NCI-H2107 treated with DMSO at 0.1 percent for 48 hours (cell line): ENCODE measurements around the gene YJEFN3.

Source experiments
- DNase-seq: peaks from one replicate; lab custom pipeline; 2025; ENCODE audit not compliant: unreplicated experiment; lab: John Stamatoyannopoulos, UW

The YJEFN3 gene

DNA sequence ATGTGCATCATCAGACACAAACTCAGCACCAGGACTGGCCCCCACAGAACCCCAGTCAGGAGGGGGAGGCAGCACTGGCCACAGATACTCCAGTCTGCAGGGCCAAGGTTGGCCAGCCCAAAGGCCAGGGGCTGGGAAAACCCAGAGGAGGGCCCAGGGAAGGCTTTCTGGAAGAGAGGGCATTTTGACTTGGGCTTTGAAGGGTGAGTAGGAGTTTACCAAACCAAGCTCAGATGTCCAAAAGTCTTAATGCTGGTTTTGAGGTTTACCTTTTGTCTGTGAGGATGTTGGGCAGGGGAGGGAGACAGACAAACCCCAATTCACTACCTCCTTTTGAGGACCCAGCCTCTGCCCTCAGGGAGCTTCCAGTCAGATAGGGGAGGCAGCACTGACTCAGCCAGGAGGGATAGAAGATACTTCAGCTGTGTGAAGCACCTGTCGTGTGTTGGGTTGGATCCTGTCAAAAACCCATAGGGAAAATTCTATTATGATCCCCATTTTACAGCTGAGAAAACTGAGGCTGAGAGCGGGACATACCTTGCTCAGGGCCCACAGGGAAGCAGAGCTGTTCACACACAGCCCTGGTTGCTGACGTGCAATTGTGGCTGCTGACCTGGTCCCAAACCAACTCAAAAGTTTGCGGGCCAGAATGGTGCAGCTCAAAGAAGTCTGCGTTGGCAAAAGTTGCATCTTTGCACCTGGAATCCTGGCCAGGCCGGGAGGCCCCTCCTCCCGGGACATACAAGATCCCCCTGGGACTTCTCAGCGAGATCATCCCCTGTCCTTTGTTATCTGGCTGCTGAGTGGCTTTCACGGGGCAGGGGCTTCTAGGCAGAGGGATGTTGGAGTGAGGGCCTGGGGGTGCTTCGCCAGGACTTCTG is 22.5 kb downstream of the YJEFN3 start:
- no peak for DNase-seq

DNA sequence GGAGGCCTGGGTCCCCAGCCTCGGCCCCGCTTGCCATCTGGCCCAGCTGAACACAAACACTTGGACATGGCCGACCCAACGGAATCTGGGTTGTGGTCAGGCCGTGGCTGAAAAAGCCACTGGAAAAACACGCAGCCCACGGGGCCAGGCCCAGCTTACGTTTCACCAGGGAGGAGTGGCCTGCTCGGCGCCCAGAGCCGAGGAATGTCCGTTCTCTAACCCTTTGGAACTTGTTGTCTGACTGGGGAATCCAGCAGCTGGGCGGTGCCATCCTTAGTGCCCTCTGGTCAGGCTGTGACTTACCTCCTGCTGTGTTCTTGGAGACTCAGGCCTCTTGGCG is 23.1 kb downstream of the YJEFN3 start:
- no peak for DNase-seq

DNA sequence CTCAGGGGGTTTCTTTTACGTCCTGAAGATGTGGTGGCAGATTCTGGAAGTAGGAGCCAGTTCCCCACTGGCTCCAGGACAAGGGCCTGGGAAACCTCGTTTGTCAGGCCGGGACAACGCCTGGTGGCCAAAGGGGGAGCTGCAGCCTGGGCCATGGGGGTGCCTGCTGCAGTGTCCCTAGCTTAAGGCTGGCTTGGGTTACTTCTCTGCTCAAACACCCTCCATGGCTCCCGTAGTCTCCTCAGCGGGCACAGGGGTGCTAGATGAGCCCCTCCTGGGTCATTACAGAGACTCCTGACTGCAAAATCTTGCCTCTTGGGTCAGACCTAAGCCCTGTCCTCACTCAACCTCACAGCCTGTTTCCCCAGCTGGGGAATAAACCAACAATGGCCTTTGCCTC is 24.1 kb downstream of the YJEFN3 start:
- no peak for DNase-seq

DNA sequence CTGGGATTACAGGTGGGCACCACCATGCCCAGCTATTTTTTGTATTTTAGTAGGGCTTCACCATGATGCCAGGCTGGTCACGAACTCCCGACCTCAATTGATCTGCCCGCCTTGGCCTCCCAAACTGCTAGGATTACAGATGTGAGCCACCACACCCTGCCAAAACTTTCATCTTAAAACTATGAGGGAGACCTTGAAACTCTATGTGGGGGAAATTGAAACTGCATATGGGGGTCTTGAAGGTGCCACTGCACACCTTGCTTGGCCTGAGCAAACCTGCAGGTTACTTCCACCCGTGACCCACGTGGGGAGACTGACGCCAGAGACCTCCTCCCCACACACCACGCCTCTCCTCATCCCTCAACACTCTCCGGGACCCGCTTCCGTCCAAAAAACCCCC is 25.0 kb downstream of the YJEFN3 start:
- no peak for DNase-seq

DNA sequence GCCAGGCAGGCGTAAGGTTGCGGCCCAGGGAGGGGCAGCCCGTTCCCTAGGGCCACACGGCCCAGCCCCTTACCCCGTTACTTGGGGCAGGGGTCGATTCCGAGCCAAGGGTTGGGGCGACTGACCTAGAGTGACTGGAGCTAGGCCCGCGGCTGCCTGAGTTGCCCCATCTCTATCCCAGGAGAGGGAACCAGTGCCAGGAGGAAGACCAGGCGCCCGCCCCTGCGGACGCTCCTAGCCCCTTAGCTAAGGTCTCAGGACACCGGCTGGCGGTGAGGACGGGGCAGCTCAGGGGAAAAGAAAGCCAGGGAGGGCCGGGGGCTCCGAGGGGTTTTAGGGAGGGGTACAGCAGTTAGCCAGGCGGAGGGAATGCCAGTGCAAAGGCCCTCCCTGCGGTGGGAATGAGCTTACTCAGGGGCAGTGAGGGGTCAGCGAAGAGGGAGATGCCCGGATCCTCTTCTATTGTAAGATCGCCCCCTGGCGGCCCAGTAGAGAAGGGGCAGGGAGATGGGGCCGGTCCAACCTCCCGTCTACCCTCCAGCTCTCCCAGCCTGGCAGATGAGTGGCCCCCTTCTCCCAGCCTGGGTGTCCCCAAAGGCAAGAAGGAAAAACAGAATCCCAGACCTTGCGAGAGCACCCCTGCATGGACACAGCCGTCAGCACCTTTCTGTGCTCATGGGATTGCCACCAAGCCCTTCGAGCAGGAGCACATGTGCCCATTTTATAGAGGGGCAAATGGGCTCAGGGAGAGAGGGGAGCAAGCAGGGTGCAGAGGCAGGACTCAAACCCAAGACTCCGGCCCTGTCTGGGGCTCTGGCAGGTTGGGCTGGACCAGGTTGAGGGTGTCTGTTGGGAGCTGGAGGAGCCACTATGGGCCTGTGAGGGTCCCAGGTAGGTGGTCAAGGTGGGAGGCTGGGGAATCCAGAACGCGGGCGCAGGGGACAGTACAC is 25.6 kb downstream of the YJEFN3 start:
- no peak for DNase-seq

DNA sequence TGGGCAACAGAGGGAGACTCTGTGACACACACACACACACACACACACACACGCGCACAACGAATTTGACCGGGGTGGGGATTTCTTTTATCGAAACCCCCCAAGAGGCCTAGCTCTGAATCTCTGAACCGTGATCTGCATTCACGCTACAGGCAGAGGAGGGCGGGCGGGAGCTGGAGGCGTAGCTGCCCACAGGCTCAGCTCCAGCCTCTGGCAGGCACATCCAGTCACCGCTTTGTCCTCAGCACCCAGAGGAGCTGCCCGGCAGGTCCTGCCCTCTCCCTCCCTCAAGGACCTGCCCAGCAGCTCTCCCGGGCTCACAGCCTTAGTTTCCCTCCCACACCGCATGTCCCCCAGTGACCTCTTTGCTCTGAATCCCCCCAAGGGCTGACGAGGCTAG is 29.3 kb downstream of the YJEFN3 start:
- no peak for DNase-seq

DNA sequence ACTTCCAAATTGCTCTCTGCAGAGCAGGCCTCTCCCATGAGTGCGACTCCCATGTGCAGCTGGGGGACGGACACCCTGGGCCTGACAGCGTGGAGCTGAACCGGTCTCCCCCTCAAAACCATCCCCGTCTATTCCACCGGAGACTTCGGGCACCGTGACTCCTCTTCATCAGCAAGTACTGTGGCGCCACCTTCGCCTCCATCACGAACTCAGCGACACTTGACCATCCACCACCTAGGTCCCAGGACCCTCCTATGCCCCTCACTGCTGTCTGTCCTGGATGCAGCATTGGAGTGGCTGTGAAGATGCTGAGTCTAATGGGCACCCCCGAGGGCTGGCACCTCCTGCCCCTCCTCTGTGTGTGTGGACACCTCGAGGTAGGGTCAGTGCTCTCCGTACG is 29.9 kb downstream of the YJEFN3 start:
- no peak for DNase-seq

DNA sequence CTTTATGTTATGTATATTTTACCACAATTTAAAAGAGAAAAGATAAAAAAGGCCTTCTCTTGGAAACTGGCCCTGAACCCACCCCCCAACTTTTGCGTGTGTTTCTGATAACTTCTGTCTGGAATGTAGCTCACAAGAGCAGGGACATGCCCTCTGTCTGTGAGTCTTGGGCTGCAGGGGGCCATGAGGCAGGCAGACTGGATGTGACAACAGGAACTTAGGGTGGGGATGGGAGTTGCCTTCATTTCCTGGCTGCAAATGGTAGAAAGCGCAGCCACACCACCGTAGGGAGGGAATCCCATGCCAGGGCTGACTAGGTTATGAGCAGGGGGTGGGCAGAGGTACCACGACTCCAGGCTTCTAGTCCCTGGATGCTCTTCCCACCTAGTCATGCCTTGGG is 31.2 kb downstream of the YJEFN3 start:
- no peak for DNase-seq

DNA sequence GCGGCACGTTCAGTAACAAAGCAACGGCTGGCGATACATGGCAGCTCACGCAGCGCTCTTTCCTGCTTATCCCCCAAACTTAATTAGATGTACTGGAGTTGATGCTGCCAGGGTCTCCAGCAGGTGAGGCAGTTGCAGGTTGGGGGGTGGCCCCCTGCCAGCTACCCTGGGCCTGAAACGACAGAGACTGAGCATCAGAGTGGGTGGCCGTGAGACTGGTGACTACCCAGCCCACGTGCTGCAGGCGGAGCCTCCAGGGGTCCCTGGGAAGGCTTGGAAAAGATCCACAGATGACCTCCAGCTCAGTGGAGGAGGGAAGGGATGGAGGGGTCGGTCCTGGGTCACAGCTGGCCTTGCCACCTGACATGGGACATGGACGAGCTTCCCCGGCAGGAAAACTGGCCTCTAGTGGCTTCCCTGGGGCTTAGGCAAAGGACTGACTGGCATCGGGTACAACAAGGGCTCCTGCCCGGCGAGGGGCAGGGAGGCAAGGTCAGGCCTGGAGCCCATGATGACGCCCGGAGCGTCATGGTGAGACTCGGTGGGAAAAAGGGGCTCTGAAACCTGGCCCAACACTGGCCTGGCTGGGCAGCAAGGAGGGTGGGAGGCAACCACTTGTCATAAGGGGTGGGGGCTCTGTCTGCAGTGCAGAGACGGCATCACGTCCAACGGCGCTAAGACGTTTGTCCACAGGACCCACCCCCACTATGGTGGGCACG is 33.4 kb downstream of the YJEFN3 start:
- DNase-seq, result no peak

DNA sequence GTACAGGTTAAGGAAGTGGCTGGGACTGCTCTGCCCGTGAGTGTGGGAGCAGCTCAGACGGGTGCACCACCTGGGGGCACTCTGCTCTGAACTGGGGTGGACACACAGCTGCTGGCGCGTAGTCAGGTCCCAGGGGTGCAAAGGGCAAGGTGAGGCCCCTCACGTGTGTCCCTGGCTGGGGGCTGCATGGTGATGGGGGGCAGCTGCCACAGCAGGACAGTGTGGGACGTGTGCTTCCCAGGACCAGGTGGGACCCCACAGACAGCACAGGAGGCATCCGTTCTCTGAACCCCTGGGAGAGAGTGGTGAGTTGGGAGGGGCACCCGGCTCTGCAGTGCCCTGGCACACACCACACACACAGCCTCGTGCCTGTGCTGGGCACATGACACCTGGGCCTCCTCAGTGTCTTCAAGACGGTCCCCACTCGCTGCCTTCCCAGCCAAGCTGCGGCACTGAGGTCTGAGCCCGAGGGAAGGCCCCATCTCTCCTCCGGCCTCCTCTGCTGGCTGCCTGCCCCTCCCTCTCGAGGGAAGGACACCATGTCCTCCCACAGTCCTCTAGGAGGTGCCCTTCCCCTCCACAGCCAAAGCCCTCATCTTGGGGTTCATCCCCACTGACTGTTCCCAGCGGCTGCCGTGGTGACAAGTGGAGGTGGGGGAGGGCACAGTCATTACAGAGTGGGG is 34.1 kb downstream of the YJEFN3 start:
- DNase-seq, result no peak

DNA sequence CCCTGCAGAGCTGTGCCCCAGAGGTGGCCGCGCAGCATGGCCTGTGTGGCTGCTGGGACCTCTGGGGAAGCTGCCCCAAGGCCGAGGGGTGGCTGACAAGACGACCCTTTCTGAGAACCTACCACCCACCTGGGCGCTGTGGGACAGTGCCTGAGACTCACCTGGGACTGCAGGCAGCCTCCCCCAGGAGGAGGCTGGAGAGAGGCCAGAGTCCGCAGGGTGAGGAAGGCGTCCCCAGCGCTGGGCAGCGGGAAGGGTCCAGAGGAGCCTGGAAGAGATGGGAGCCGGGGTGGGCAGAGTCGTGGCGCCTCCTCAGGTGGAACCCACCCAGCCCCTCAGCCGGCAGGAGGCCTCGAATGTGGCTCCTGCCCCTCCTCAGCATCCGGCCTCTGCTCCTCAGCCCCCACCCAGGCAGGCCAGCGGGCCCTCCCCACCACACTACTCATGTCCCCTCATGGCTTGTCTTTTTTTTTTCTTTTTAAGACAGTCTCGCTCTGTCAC is 34.7 kb downstream of the YJEFN3 start:
- no peak for DNase-seq

DNA sequence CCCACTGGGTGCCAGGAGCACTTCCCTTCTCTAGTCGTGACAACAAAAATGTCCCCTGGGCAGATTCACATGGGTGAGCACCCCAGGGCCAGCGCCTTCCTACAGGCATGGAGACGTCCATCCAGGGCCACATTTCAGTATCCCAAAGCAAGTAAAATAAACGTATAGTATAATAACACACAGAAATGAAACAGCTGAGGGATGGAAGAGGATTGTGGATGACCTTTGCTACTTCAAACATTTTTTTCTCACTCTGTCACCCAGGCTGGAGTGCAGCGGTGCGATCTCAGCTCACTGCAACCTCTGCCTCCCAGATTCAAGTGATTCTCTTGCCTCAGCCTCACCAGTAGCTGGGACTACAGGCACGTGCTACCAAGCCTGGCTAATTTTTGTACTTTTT is 37.6 kb downstream of the YJEFN3 start:
- DNase-seq, result no peak

DNA sequence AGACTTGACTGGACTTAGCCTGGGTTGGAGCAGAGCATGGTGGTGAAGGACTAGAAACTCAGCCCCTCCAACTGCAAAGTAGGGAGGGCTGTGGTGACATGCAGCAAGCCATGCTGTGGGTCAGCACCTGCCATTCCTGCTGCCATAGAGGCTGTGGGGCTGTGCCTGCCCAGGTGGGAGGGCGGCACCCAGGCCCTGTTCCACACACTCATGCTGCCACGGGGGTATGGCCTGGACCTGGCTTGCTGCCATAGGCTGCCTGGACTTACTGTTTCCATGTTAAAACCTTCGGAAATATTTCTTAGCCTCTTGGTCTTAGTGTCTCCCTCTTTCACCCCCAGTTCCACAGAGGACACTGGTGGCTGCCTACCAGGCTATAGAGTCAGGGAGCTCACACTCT is 38.7 kb downstream of the YJEFN3 start:
- DNase-seq, result no peak

DNA sequence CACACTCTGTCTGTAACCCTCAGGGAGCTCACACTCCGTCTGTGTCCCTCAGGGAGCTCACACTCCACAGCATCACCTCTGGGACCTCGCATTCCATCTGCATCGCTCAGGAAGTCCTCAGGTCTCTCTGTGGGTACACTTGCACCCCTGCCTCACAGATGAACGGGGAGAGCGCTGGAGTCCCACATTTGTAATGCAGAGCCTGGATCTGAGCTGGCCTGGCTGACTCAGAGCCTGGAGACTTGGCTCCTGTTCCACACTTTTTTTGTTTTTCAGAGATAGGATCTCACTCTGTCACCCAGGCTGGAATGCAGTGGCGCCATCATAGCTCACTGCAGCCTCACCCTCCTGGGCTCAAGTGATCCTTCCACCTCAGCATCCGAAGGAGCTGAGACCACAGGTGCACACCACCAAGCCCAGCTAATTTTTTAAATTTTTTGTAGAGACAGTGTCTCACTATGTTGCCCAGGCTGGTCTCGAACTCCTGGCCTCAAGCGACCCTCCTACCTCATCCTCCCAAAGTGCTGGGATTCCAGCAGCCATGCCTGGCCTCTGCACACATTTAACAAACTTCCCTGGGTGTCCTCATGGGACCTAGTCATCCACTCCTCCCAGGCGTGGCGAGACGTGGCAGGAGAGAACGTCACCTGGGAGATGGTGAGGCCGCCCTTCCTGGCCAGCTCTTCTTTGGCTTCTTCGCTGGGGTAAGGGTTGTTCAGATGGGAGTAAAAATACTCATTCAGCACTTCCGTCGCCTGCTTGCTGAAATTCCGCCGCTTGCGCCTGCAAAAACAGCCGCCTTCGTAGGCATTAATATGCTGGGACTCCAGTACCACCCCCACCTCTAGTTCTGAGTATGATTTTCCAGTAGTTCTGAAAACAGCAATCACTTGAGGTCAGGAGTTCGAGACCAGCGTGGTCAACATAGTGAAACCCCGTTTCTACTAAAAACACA is 40.4 kb downstream of the YJEFN3 start:
- DNase-seq, result no peak

DNA sequence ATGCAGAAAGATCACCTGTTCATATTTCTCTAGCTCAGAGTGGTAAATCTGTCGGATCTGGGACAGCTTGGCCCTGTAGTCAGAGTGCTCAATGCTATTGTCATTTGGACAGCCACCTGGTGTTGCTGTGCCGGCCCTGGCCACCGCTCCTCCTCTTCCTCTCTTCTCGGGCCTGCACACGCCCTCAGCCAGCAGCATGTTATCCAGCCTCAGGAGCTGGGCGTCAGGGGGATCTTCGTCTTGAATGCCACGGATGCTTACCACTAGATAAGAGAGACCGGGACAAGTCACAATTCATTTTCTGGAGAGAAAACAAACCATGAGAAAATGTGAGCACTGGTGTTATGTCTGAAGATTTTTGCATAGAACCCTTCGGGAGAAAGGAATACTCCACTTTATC is 41.9 kb downstream of the YJEFN3 start:
- DNase-seq, result no peak

DNA sequence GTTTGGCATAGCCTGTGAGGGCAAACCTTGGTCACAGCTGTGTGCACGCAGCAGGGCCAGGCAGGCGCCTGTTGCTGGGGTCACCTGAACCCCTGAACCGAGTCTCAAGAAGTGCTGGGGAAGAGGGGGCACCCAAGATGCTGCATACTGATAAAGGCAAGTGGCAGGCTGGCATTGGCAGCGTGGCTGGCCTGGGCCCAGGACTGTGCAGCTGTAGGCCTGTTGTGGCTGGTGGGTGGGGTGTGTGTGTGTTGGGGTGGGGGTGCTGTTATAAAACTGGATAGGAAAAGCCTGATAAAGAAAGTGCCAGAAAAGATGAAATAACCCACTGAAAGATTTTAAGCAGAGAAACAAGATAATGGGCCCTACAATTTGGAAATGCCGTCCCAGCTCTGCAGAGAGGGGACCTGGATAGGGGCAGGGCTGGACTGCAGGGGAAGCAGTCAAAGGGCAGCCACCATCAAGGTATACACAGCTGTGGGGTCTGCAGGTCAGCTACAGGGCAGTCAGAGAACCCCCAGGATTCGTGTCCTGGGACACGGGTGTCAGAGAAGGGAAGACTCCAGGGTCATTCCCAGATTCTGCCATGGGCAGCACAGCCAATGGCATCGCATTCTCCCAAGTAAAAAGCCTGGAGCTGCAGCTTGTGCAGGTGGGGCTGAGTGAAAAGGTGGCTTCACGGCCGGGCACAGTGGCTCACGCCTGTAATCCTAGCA is 42.5 kb downstream of the YJEFN3 start:
- DNase-seq, result no peak

DNA sequence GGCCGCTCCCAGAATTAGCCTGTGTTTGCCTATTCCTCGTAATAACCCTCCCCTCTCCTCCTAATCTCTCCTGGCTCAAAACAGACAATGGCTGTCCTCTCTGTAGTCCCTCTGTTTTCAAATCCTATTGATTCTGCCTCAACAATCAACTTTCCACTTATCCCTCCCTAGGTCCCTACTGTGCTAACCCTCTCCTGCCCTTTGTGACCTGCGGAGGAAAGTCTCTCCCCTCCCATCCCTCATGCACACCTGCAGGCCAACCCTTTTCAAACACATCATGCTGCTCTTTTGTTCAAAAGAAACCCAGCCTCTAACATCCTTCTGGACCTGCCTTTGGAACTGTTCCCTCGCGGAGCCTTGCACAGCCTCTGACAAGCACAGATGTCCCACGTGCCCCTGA is 46.7 kb downstream of the YJEFN3 start:
- no peak for DNase-seq

DNA sequence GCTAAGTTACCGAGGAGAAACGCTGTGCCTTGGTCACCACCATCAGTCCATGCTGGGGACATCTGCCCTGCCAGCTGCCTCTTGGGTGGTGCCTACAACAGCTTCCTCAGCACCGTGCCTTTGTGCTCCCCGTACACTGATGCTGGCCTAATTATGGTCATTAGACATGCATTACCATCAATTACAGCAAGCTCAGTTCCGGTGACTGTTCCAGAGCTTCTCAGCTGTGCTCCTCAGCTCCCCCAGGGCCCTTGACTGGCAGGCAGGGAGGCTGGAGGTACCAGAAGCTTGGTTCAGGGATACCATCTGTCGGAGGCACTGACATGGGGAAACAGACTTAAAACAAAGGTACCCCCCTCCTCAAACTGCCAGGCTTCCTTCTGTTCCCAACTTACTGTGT is 49.5 kb downstream of the YJEFN3 start:
- no peak for DNase-seq
